ENCODE data around the gene SEMA3F.

SEMA3F gene

DNA sequence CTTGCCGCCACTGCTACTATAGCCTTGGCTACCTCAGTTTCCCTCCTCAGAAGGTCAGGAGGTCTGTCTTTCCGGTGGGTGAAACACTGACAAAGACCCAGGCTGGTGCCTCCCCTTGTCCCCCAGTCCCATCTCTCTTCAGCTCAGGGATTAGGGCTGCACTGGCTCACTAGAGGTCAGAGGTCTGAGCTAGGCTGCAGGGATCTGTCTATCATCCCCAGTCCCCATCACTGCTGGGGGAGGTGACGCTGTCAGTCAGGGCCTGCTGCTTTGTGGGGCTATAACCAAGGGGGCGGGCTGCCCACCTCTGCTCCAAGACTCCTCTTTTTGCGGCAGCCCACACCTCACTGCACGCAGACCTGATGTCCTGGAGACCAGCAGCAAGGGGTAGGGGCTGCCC, 13.7 kb downstream of the SEMA3F start:
- H3K4me1 Mint-ChIP-seq = peaks cover 5% of the 10 kb centered on the region
- ATAC-seq (no peak), DNase-seq (ENCODE audit: low spot score in 2 of 2) (no peak)
- no peak overlapping the region for H3K27ac Mint-ChIP-seq
- H3K4me3 Mint-ChIP-seq = no peak overlapping the region
- H3K9me3 Mint-ChIP-seq = no peaks in the 10 kb centered on the region
- H3K36me3 Mint-ChIP-seq = no peaks in the 10 kb centered on the region

GRCh38 chr3:50169232-50169832, 14.2 kb downstream of the SEMA3F start:
- DNase-seq (ENCODE audit: low spot score in 2 of 2) = no peak
- H3K9me3 Mint-ChIP-seq = no peaks in the 10 kb centered on the region
- no peaks in the 10 kb centered on the region for H3K36me3 Mint-ChIP-seq
- H3K27ac Mint-ChIP-seq = no peak overlapping the region
- no peak for ATAC-seq
- H3K4me1 Mint-ChIP-seq = peaks cover 7% of the 10 kb centered on the region
- no peak overlapping the region for H3K4me3 Mint-ChIP-seq

DNA sequence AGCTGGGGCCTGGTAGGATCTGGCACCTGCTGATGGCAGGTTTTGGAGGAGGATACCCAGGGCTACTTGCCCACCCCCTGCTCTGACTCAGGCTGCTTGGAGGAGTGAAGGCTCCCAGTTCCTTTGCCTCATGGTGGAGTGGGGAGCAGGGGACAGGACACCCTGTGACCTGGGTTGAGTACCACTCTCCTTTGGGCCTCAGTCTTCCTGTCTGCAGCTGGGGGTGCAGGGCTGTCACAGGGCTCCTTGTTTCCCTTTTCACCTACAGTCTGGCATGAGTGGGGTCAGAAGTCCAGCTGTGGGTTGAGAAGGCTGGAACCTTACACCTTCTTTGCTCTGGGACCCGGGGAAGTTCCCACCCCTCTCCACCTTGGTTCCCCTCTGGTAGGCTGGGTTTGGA, 14.7 kb downstream of the SEMA3F start:
- ATAC-seq (no peak), DNase-seq (ENCODE audit: low spot score in 2 of 2) (no peak)
- Mint-ChIP-seq H3K9me3 (no peaks in the 10 kb centered on the region), H3K4me1 (peaks cover 7% of the 10 kb centered on the region), H3K27ac (no peak overlapping the region), H3K36me3 (no peaks in the 10 kb centered on the region), H3K4me3 (no peak overlapping the region)

DNA sequence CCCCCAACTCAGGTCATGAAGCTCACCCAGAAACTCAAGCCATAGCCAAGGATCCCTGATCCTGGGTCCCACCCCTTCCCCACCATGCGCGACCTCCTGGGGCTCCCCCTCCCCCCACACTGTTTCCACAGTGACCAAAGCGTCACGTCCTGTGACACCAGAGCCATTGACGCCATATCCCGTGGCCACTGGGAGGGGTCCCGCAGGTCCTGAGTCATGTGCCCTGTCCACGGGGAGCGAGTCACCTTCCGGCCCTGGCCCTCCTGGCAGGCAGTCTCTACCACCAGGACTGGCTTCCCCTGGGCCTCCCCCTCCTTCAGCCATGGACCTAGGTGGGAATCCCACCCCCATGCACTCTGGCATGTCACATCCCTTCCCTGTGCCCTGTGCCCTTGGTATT, 15.6 kb downstream of the SEMA3F start:
- Mint-ChIP-seq H3K4me1 (peaks cover 7% of the 10 kb centered on the region), H3K27ac (no peak overlapping the region), H3K4me3 (no peak overlapping the region), H3K9me3 (no peaks in the 10 kb centered on the region), H3K36me3 (no peaks in the 10 kb centered on the region)
- no peak for DNase-seq (ENCODE audit: low spot score in 2 of 2)
- peak; percentile 46 for ATAC-seq

DNA sequence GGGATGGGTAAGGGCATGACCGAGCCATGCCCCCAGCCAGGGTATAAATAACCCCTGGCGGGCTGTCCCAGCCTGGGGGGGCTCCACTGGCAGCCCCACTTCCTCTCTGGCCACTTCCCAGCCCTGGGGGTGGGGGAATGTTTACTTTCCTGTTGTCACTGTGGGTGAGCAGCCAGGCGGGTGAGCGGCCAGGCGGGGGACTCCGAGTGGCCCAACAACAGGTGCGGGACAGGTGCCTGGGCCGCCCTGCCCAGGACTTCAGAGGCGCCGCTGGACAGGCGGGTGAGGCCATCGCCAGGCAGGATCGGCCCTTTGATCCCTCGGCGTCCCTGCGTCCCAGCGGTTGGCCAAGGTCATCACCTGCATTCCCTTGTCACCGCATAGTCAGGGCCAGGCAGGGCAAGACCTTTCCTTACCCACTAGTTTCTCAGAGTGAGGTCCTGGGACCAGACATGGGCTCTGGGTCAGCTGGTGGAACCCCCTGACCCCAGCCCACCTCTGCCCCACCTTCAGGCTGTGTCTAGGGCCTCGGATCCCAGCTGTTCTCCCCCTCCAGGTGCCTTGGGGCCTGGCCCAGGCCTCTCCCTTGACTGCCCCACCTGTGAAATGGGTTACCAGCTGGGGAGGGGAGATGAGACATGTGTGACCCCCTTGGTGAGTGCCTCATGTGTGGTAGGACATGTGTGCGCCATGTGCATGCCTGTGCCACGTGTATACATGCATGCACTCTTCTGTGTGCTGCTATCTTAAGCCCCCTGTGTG, 16.6 kb downstream of the SEMA3F start:
- Mint-ChIP-seq H3K9me3 (no peaks in the 10 kb centered on the region), H3K4me3 (no peak overlapping the region), H3K4me1 (peaks cover 7% of the 10 kb centered on the region), H3K36me3 (no peaks in the 10 kb centered on the region), H3K27ac (no peak overlapping the region)
- DNase-seq (ENCODE audit: low spot score in 2 of 2) (no peak), ATAC-seq (no peak)

GRCh38 chr3:50172626-50173220, 17.6 kb downstream of the SEMA3F start:
- ATAC-seq (no peak), DNase-seq (ENCODE audit: low spot score in 2 of 2) (no peak)
- no peak overlapping the region for H3K4me3 Mint-ChIP-seq
- no peaks in the 10 kb centered on the region for H3K36me3 Mint-ChIP-seq
- H3K4me1 Mint-ChIP-seq = peaks cover 7% of the 10 kb centered on the region
- H3K27ac Mint-ChIP-seq = no peak overlapping the region
- no peaks in the 10 kb centered on the region for H3K9me3 Mint-ChIP-seq

DNA sequence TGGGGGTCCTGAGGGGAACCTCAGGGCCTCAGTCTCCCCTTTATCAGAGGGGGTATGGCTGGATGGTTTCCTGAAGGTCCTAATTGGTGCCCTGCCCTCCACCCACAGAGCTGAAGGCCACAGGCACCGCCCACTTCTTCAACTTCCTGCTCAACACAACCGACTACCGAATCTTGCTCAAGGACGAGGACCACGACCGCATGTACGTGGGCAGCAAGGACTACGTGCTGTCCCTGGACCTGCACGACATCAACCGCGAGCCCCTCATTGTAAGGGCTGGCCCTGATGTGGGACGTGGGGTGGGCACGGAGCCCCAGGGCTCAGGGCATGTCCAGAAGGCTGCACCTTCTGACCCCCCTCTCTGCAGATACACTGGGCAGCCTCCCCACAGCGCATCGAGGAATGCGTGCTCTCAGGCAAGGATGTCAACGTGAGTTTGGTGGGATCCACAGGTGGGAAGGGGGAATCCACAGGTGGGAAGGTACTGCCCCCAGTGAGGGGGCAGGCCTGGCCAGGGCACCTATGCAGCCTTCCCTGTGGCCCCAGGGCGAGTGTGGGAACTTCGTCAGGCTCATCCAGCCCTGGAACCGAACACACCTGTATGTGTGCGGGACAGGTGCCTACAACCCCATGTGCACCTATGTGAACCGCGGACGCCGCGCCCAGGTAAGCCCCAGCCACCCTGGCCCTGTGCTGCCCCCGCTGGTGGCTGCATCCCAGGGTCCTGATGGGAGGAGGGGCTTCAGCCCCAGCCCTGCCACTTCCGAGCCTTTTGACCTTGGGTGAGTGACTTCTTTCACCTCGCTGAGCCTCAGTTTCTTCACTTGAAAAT, 18.8 kb downstream of the SEMA3F start:
- peaks cover 7% of the 10 kb centered on the region for H3K4me1 Mint-ChIP-seq
- no peaks in the 10 kb centered on the region for H3K36me3 Mint-ChIP-seq
- ATAC-seq (no peak), DNase-seq (ENCODE audit: low spot score in 2 of 2) (no peak)
- H3K27ac Mint-ChIP-seq = no peak overlapping the region
- H3K9me3 Mint-ChIP-seq = no peaks in the 10 kb centered on the region
- peak overlapping the region; percentile 44 for H3K4me3 Mint-ChIP-seq

GRCh38 chr3:50174517-50174895, 19.4 kb downstream of the SEMA3F start:
- no peaks in the 10 kb centered on the region for H3K9me3 Mint-ChIP-seq
- no peak overlapping the region for H3K4me3 Mint-ChIP-seq
- DNase-seq (ENCODE audit: low spot score in 2 of 2) (no peak), ATAC-seq (no peak)
- no peaks in the 10 kb centered on the region for H3K36me3 Mint-ChIP-seq
- peaks cover 7% of the 10 kb centered on the region for H3K4me1 Mint-ChIP-seq
- H3K27ac Mint-ChIP-seq = no peak overlapping the region

- H3K27ac Mint-ChIP-seq = no peak overlapping the region
- H3K9me3 Mint-ChIP-seq = no peaks in the 10 kb centered on the region
- ATAC-seq = no peak
- DNase-seq (ENCODE audit: low spot score in 2 of 2) = no peak
- H3K36me3 Mint-ChIP-seq = no peaks in the 10 kb centered on the region
- H3K4me1 Mint-ChIP-seq = peaks cover 7% of the 10 kb centered on the region
- H3K4me3 Mint-ChIP-seq = no peak overlapping the region
Observed at GRCh38 chr3:50174947-50175524, 19.9 kb downstream of the SEMA3F start.

DNA sequence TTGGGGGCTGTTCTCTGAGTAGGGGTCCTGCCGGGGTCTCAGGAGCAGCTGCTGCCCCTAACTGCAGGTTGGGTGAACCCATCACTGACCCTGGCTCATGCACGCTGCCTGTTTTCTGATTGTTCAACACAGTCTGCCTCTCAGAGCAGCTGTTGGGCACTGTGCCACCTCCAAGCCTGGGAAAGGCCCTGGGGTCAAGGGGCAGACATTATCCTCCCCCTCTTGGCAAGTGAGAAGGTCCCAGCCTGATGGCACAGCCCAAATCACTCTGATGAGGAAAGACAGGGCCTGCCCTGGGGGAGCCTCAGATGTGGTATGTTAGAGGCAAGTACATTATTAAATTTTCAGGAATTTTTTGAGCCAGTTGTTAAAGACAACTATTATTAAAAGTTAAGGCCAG, 22.2 kb downstream of the SEMA3F start:
- no peaks in the 10 kb centered on the region for H3K9me3 Mint-ChIP-seq
- no peaks in the 10 kb centered on the region for H3K36me3 Mint-ChIP-seq
- no peak overlapping the region for H3K4me3 Mint-ChIP-seq
- DNase-seq (ENCODE audit: low spot score in 2 of 2) (no peak), ATAC-seq (no peak)
- no peak overlapping the region for H3K27ac Mint-ChIP-seq
- H3K4me1 Mint-ChIP-seq = peaks cover 7% of the 10 kb centered on the region

DNA sequence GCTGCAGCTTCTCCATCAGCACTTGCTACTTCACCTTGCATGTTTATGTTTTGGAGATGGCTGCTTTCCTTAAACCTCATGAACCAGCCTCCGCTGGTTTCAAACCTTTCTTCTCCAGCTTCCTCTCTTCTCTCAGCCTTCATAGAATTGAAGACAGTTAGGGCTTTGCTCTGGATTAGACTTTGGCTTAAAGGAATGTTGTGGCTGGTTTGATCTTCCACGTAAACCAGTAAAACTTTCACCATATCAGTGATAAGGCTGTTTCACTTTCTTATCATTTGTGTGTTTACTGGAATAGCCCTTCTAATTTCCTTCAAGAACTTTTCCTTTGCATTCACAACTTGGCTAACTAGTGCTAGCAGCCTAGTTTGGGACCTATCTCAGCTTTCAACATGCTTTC, 24.6 kb downstream of the SEMA3F start:
- no peak for DNase-seq (ENCODE audit: low spot score in 2 of 2)
- no peaks in the 10 kb centered on the region for H3K4me1 Mint-ChIP-seq
- ATAC-seq = no peak
- no peak overlapping the region for H3K4me3 Mint-ChIP-seq
- H3K27ac Mint-ChIP-seq = no peak overlapping the region
- H3K36me3 Mint-ChIP-seq = no peaks in the 10 kb centered on the region
- H3K9me3 Mint-ChIP-seq = no peaks in the 10 kb centered on the region

GRCh38 chr3:50181985-50182384, 26.9 kb downstream of the SEMA3F start:
- no peak overlapping the region for H3K4me3 Mint-ChIP-seq
- ATAC-seq = no peak

GRCh38 chr3:50182533-50183099, 27.5 kb downstream of the SEMA3F start:
- DNase-seq (ENCODE audit: low spot score in 2 of 2) = no peak
- Mint-ChIP-seq H3K4me3 (no peak overlapping the region), H3K27ac (no peak overlapping the region), H3K4me1 (no peaks in the 10 kb centered on the region), H3K36me3 (no peaks in the 10 kb centered on the region), H3K9me3 (no peaks in the 10 kb centered on the region)
- no peak for ATAC-seq

More at GRCh38 chr3:50181985-50182384, 26.9 kb downstream of the SEMA3F start:
- no peaks in the 10 kb centered on the region for H3K36me3 Mint-ChIP-seq
- no peaks in the 10 kb centered on the region for H3K4me1 Mint-ChIP-seq
- H3K9me3 Mint-ChIP-seq = no peaks in the 10 kb centered on the region
- no peak for DNase-seq (ENCODE audit: low spot score in 2 of 2)
- H3K27ac Mint-ChIP-seq = no peak overlapping the region

GRCh38 chr3:50183755-50184154, 28.6 kb downstream of the SEMA3F start:
- H3K9me3 Mint-ChIP-seq = no peaks in the 10 kb centered on the region

More at GRCh38 chr3:50183755-50184154, 28.6 kb downstream of the SEMA3F start:
- no peak for DNase-seq (ENCODE audit: low spot score in 2 of 2)
- ATAC-seq = no peak
- Mint-ChIP-seq H3K4me1 (no peaks in the 10 kb centered on the region), H3K27ac (no peak overlapping the region), H3K4me3 (no peak overlapping the region), H3K36me3 (no peaks in the 10 kb centered on the region)
